Gastrocnemius medialis (tissue), 4 donors: ENCODE measurements around the gene HLA-DPA1. TPM values are rescaled to one million over a fixed set of nuclear protein-coding genes. Genes with fewer than 3 reads are reported as not detected.
"Not testable (repeated sequence)": the region's sequence is repeated elsewhere in the genome, so short reads cannot be mapped to it uniquely, and the experiment has no call there.

Experiments
- ATAC-seq, 2 donors: fragments of 150-250 bp; one replicate each; pipeline ENCODE4 v1.9.1; 2016
- DNase-seq, 2 donors: peaks; one replicate each; pipeline ENCODE4 v3.0.0-alpha.2; 2019
- H3K27ac ChIP-seq, 4 donors: fragments of 200-600 bp; sonication (generic); 1 replicate in 1 of 4; 2 replicates in 3 of 4; pipeline ENCODE4 v1.5.1; 2016 to 2018; ENCODE audit warnings: mild to moderate bottlenecking in 2 of 4, moderate library complexity in 1 of 4
- H3K27me3 ChIP-seq, 3 donors: fragments of 200-600 bp; sonication (generic) in 2 of 3; 1 replicate in 1 of 3; 2 replicates in 2 of 3; pipeline versions ENCODE4 v1.5.1 to v1.6.0; 2016 to 2019; ENCODE audit warnings: mild to moderate bottlenecking in 1 of 3, moderate library complexity in 1 of 3
- H3K36me3 ChIP-seq, 2 donors: fragments of 200-600 bp; sonication (generic) in 1 of 2; one replicate each; pipeline ENCODE4 v1.5.1; 2017 to 2018
- H3K4me1 ChIP-seq, 2 donors: fragments of 200-600 bp; sonication (generic) in 1 of 2; one replicate each; pipeline ENCODE4 v1.5.1; 2016 to 2017; ENCODE audit warnings: mild to moderate bottlenecking in 2 of 2
- H3K4me3 ChIP-seq, 4 donors: fragments of 200-600 bp; sonication (generic) in 3 of 4; 1 replicate in 1 of 4; 2 replicates in 3 of 4; pipeline ENCODE4 v1.5.1; 2016 to 2019; ENCODE audit warnings: mild to moderate bottlenecking in 2 of 4
- H3K9me3 ChIP-seq, 3 donors: fragments of 200-600 bp; sonication (generic) in 2 of 3; 1 replicate in 1 of 3; 2 replicates in 2 of 3; pipeline ENCODE4 v1.5.1; 2016 to 2019
- CTCF ChIP-seq, 5 experiments: fragments of 450-650 bp in 3 of 5; fragments of 200-600 bp in 2 of 5; sonication (generic) in 2 of 5; IDR thresholded peaks in 4 of 5; conservative IDR thresholded peaks in 1 of 5; 1 replicate in 4 of 5; 2 replicates in 1 of 5; pipeline ENCODE4 v1.5.1; 2016 to 2019; ENCODE audit warnings: antibody characterized with exemption in 5 of 5, mild to moderate bottlenecking in 3 of 5, moderate library complexity in 3 of 5
- POLR2A ChIP-seq, 2 donors: fragments of 450-650 bp; IDR thresholded peaks; one replicate each; pipeline ENCODE4 v1.6.1; 2017; ENCODE audit warnings: antibody characterized with exemption in 2 of 2, mild to moderate bottlenecking in 2 of 2, moderate library complexity in 2 of 2
- in situ Hi-C, 4 donors: fragments of 200-750 bp; cut with MboI; loops; one replicate each; pipeline versions ENCODE4 v1.15.0 to v1.8.0; 2017; ENCODE audit warnings: low sequenced_read_pairs in 4 of 4
- intact Hi-C: fragments of 100-400 bp; cut with DNase I; formaldehyde crosslinking; loops from one replicate; pipeline ENCODE4 v1.15.1; 2023; ENCODE audit warnings: low total_unique reads
- total RNA-seq, 4 donors: library from RNA; depleted of rRNA; stranded (reverse); fragments of >200 nt; gene quantifications; one replicate each; pipeline versions ENCODE4 v1.1.0 to v1.2.3, GENCODE V29; 2016

Gene HLA-DPA1
- total RNA-seq, 4 donors from 2014 or later: 6.8 to 51.8 (median 23.4) TPM

- Histone ChIP-seq H3K9me3 (no peaks in the 10 kb centered on the region), H3K4me1 (no peaks in the 10 kb centered on the region), H3K36me3 (no peaks in the 10 kb centered on the region), H3K4me3 (no peak overlapping the region), H3K27me3 (no peaks in the 10 kb centered on the region), H3K27ac (no peak overlapping the region)
- no peak for DNase-seq
- TF ChIP-seq CTCF (IDR thresholded peaks at IDR 0.05 in 4 of 5, conservative IDR thresholded peaks at IDR 0.05 in 1 of 5): no peak
- TF ChIP-seq POLR2A (IDR thresholded peaks at IDR 0.05): no peak
- no peak for ATAC-seq
- intact Hi-C loops (no loop called here), in situ Hi-C loops (no loop called here)
Observed at GRCh38 chr6:33105916-33106871, 32.7 kb upstream of the HLA-DPA1 start.

GRCh38 chr6:33105386-33105785 is 31.9 kb upstream of the HLA-DPA1 start:
- no peaks in the 10 kb centered on the region for H3K36me3 ChIP-seq
- no peak for TF ChIP-seq POLR2A (IDR thresholded peaks at IDR 0.05)
- no peak for TF ChIP-seq CTCF (IDR thresholded peaks at IDR 0.05 in 4 of 5, conservative IDR thresholded peaks at IDR 0.05 in 1 of 5)
- ATAC-seq (no peak), DNase-seq (no peak)
- H3K9me3 ChIP-seq: no peaks in the 10 kb centered on the region
- no peak overlapping the region for H3K4me3 ChIP-seq
- in situ Hi-C loops (no loop called here), intact Hi-C loops (no loop called here)
- H3K27ac ChIP-seq: no peak overlapping the region
- H3K27me3 ChIP-seq: no peaks in the 10 kb centered on the region
- H3K4me1 ChIP-seq: no peaks in the 10 kb centered on the region

- intact Hi-C loops: no loop called here
- Histone ChIP-seq H3K4me3 (no peak overlapping the region), H3K27me3 (no peaks in the 10 kb centered on the region), H3K4me1 (no peaks in the 10 kb centered on the region), H3K27ac (no peak overlapping the region), H3K9me3 (no peaks in the 10 kb centered on the region), H3K36me3 (no peaks in the 10 kb centered on the region)
- ATAC-seq (no peak), DNase-seq (no peak)
- in situ Hi-C loops: no loop called here
- TF ChIP-seq CTCF (IDR thresholded peaks at IDR 0.05 in 4 of 5, conservative IDR thresholded peaks at IDR 0.05 in 1 of 5): no peak
- TF ChIP-seq POLR2A (IDR thresholded peaks at IDR 0.05): no peak
Observed at GRCh38 chr6:33104887-33105286, 31.4 kb upstream of the HLA-DPA1 start.

- ATAC-seq: no peak
- H3K27ac ChIP-seq: no peak overlapping the region
- H3K27me3 ChIP-seq: no peaks in the 10 kb centered on the region
- H3K36me3 ChIP-seq: no peaks in the 10 kb centered on the region
- DNase-seq: no peak
- intact Hi-C loops: no loop called here
- H3K9me3 ChIP-seq: no peaks in the 10 kb centered on the region
- H3K4me1 ChIP-seq: no peaks in the 10 kb centered on the region
- H3K4me3 ChIP-seq: no peak overlapping the region
- TF ChIP-seq POLR2A (IDR thresholded peaks at IDR 0.05): no peak
- no peak for TF ChIP-seq CTCF (IDR thresholded peaks at IDR 0.05 in 4 of 5, conservative IDR thresholded peaks at IDR 0.05 in 1 of 5)
- in situ Hi-C loops: no loop called here
Observed at GRCh38 chr6:33103776-33104175, 30.3 kb upstream of the HLA-DPA1 start.

- in situ Hi-C loops: not testable (repeated sequence)
Observed at GRCh38 chr6:33101121-33101737, 27.8 kb upstream of the HLA-DPA1 start.

More at GRCh38 chr6:33101121-33101737, 27.8 kb upstream of the HLA-DPA1 start:
- H3K36me3 ChIP-seq, H3K27ac ChIP-seq, intact Hi-C loops, H3K9me3 ChIP-seq, ATAC-seq, H3K4me1 ChIP-seq, H3K27me3 ChIP-seq, DNase-seq, H3K4me3 ChIP-seq: not testable (repeated sequence)
